Kidney (tissue), 14 donors: ENCODE measurements around the gene CLEC16A. TPM values are rescaled to one million over a fixed set of nuclear protein-coding genes. Genes with fewer than 3 reads are reported as not detected.

Experiments used
- DNase-seq, 5 donors: peaks; one replicate each; pipeline ENCODE4 v3.0.0-alpha.2; 2013 to 2020
- FAIRE-seq: peaks from 2 replicates; lab custom pipeline; 2012; peaks lifted over from hg19 to GRCh38; lab: Jason Lieb, UNC
- H3K27ac ChIP-seq, 2 donors: one replicate each; pipeline ENCODE4 v1.7.0; 2013; ENCODE audit warnings: low read depth in 2 of 2, low read length in 2 of 2, inconsistent platforms in 1 of 2
- H3K27me3 ChIP-seq: one replicate; pipeline ENCODE4 v1.7.1; 2013; ENCODE audit warnings: low read length, inconsistent platforms; ENCODE audit not compliant: control insufficient read depth, insufficient read depth
- H3K36me3 ChIP-seq, 3 donors: one replicate each; pipeline versions ENCODE4 v1.7.0 to v1.7.1; 2013; ENCODE audit warnings: low read length in 3 of 3, control low read depth in 1 of 3, inconsistent platforms in 1 of 3; ENCODE audit not compliant: insufficient read depth in 3 of 3, control insufficient read depth in 2 of 3
- H3K4me1 ChIP-seq, 3 donors: one replicate each; pipeline versions ENCODE4 v1.7.0 to v1.7.1; 2013; ENCODE audit warnings: low read length in 3 of 3, inconsistent platforms in 1 of 3, low read depth in 1 of 3; ENCODE audit not compliant: control insufficient read depth in 2 of 3, insufficient read depth in 2 of 3
- H3K4me3 ChIP-seq, 3 donors: one replicate each; pipeline versions ENCODE4 v1.7.0 to v1.8.1; 2013; ENCODE audit warnings: low read length in 3 of 3, control low read depth in 1 of 3, inconsistent platforms in 1 of 3
- H3K9ac ChIP-seq, 3 donors: one replicate each; pipeline versions ENCODE4 v1.7.0 to v1.7.1; 2013; ENCODE audit warnings: low read length in 3 of 3, control low read depth in 1 of 3, inconsistent platforms in 1 of 3
- H3K9me3 ChIP-seq, 3 donors: one replicate each; pipeline versions ENCODE4 v1.7.0 to v1.7.1; 2013; ENCODE audit warnings: low read length in 3 of 3, control low read depth in 1 of 3, inconsistent platforms in 1 of 3; ENCODE audit not compliant: control insufficient read depth in 2 of 3, insufficient read depth in 1 of 3
- CTCF ChIP-seq: IDR thresholded peaks from 3 replicates; pipeline ENCODE4 v1.5.1; 2012; ENCODE audit warnings: mild to moderate bottlenecking, moderate library complexity, borderline replicate concordance; ENCODE audit not compliant: insufficient read depth; ENCODE audit errors: extremely low read depth
- intact Hi-C: fragments of 100-400 bp; cut with DNase I; formaldehyde crosslinking; loops from one replicate; pipeline ENCODE4 v1.11.1; 2022
- polyA plus RNA-seq: library from polyadenylated mRNA; stranded (reverse); fragments of 350-450 nt; fragmentation: Illumina TruSeq; extraction: RNeasy Lipid Tissue Mini Kit (QIAGEN cat#74804); gene quantifications from one replicate; pipeline ENCODE4 v1.2.3, GENCODE V29; 2014; ENCODE audit warnings: low read depth, low replicate concordance; ENCODE audit not compliant: insufficient read depth
- total RNA-seq: library from RNA; stranded (reverse); fragmentation: NEBNext Ultra II Directional; extraction: Animal tissue kit (Norgen Biotek cat#: 25700); gene quantifications from one replicate; pipeline ENCODE4 v1.2.1, GENCODE V29; 2021
- donor health status: control.
- donor health status: control.
- donor health status: control.
- donor health status: control.
- donor health status: control.
- donor health status: DM: yes; HTN: yes; CAD: no.
- donor health status: Normal renal cell carcinoma (clear cell type).

Gene CLEC16A
- total and polyA plus RNA-seq, 2 donors from 2014 or later, result 10.8 to 51.9 TPM

DNA sequence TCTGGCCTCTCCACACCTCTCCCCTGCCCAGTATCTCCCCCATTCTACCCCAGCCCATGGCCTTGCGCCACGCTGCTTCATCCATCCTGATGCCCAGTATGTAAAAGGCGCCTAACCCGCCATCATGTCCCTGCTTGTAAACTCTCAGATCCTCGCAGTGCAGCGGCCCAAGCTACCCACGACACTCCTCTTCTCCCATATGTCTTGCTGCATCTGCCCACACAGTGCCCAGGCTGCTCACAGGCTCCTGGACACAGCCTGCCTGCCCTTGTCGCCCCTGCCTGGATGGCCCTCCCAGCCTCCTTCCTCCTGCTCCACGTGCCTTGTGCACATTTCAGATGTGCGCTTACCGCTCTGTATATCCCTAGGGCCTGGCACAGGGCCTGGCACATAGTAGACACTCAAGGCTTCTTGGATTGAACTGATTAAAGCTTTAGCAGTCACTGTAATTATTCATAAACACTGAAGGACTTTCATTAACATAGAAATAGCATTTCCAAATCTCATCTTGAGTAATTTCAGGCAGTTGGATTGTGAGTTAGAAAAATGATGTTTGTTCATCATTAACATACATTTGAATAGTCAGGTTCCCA lies 129.1 kb downstream of the CLEC16A start:
- H3K9me3 ChIP-seq, result no peaks in the 10 kb centered on the region
- H3K4me3 ChIP-seq, result no peak overlapping the region
- TF ChIP-seq CTCF, result no peak
- H3K36me3 ChIP-seq, result peaks cover 0 to 3% (median 0%) of the 10 kb centered on the region in 3 donors
- no peak for FAIRE-seq
- no peaks in the 10 kb centered on the region for H3K27me3 ChIP-seq
- intact Hi-C loops, result no loop called here
- H3K4me1 ChIP-seq, result peaks cover 5 to 20% (median 6%) of the 10 kb centered on the region in 3 donors
- H3K27ac ChIP-seq, result no peak overlapping the region
- H3K9ac ChIP-seq, result no peak overlapping the region
- no peak for DNase-seq

DNA sequence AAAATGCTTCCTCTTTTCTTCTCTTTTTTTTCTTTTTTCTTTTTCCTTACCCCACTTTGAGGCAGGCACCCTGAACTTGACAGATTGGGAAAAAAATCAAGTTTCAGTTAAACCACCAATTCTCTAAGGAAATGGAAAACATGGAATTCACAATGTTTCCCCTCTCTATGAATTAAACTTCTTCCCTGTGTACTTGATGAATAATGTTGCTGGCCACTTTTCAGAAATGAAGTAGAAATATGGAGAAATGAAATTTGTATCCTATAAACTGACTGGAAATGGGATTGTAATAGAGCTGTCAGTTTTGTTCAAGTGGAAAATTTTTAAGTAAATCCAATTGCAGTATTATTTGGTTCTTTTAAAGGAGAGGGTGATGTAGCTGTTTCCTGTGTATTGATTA lies 129.8 kb downstream of the CLEC16A start:
- peaks cover 11 to 26% (median 12%) of the 10 kb centered on the region in 3 donors for H3K4me1 ChIP-seq
- no peak for DNase-seq
- no peak overlapping the region for H3K9ac ChIP-seq
- intact Hi-C loops, result no loop called here
- TF ChIP-seq CTCF, result no peak
- FAIRE-seq, result no peak
- H3K27ac ChIP-seq, result no peak overlapping the region
- H3K27me3 ChIP-seq, result no peaks in the 10 kb centered on the region
- no peak overlapping the region for H3K4me3 ChIP-seq
- no peaks in the 10 kb centered on the region for H3K9me3 ChIP-seq
- peaks cover 0 to 3% (median 0%) of the 10 kb centered on the region in 3 donors for H3K36me3 ChIP-seq

- no peak overlapping the region for H3K27ac ChIP-seq
- FAIRE-seq (no peak), DNase-seq (no peak)
- peaks cover 17 to 36% (median 21%) of the 10 kb centered on the region in 3 donors for H3K4me1 ChIP-seq
- no peaks in the 10 kb centered on the region for H3K9me3 ChIP-seq
- no peak overlapping the region for H3K4me3 ChIP-seq
- intact Hi-C loops, result no loop called here
- H3K27me3 ChIP-seq, result no peaks in the 10 kb centered on the region
- no peak for TF ChIP-seq CTCF
- H3K9ac ChIP-seq, result no peak overlapping the region
- peaks cover 0 to 3% (median 0%) of the 10 kb centered on the region in 3 donors for H3K36me3 ChIP-seq
These were observed 130.8 kb downstream of the CLEC16A start for GRCh38 chr16:11075163-11075562.
